HEK293T (cell line): Measurements from ENCODE around the gene RGS7.

Experiments used
- ARNT ChIP-seq: fragments of 450-650 bp; IDR thresholded peaks from 2 replicates; pipeline ENCODE4 v1.6.1; 2017; ENCODE audit warnings: mild to moderate bottlenecking
- BHLHE40 ChIP-seq: fragments of 450-650 bp; IDR thresholded peaks from 2 replicates; pipeline ENCODE4 v1.6.1; 2016; ENCODE audit warnings: mild to moderate bottlenecking, moderate library complexity, borderline replicate concordance
- ELF4 ChIP-seq: fragments of 450-650 bp; IDR thresholded peaks from 2 replicates; pipeline ENCODE4 v1.6.1; 2017; ENCODE audit warnings: antibody characterized with exemption
- FOXA1 ChIP-seq: fragments of 450-650 bp; IDR thresholded peaks from 2 replicates; pipeline ENCODE4 v1.6.1; 2016; ENCODE audit warnings: mild to moderate bottlenecking
- FOXM1 ChIP-seq: fragments of 450-650 bp; IDR thresholded peaks from 2 replicates; pipeline ENCODE4 v1.6.1; 2017; ENCODE audit warnings: mild to moderate bottlenecking, borderline replicate concordance
- HDGF ChIP-seq: fragments of 450-650 bp; IDR thresholded peaks from 2 replicates; pipeline ENCODE4 v1.6.1; 2017; ENCODE audit warnings: antibody characterized with exemption, borderline replicate concordance
- PKNOX1 ChIP-seq: fragments of 450-650 bp; IDR thresholded peaks from 2 replicates; pipeline ENCODE4 v1.6.1; 2016
- TARDBP ChIP-seq: fragments of 450-650 bp; IDR thresholded peaks from 2 replicates; pipeline ENCODE4 v1.6.1; 2016
- ZNF384 ChIP-seq: fragments of 450-650 bp; IDR thresholded peaks from 2 replicates; pipeline ENCODE4 v1.6.1; 2016

GRCh38 chr1:241034203-241034936 is 322.6 kb downstream of the RGS7 start:
- no peak for TF ChIP-seq FOXA1
- no peak for TF ChIP-seq BHLHE40
- no peak for TF ChIP-seq ELF4
- no peak for TF ChIP-seq TARDBP
- no peak for TF ChIP-seq PKNOX1
- no peak for TF ChIP-seq ARNT
- no peak for TF ChIP-seq ZNF384
- TF ChIP-seq FOXM1 = no peak
- TF ChIP-seq HDGF = no peak
